Activated CD8-positive, alpha-beta T cell treated with anti-CD3 and anti-CD28 coated beads for 36 hours (primary cell): ENCODE results near the gene GSTA2. TPM values are rescaled to one million over a fixed set of nuclear protein-coding genes. Genes with fewer than 3 reads are reported as not detected.
"Not testable (repeated sequence)": the region's sequence is repeated elsewhere in the genome, so short reads cannot be mapped to it uniquely, and the experiment has no call there.

Source experiments
- ATAC-seq: fragments of 200-7000 bp; cut with Tn5 transposase; one replicate; pipeline ENCODE4 v1.10.0; 2021; ENCODE audit warnings: mild to moderate bottlenecking, moderate library complexity
- CTCF ChIA-PET: fragments of 350-600 bp; sonication (Branson Sonifier 250); formaldehyde crosslinking; loops from one replicate; lab custom pipeline; 2021; ENCODE audit warnings: antibody characterized with exemption; lab: Charles Lee
- POLR2A ChIA-PET: fragments of 350-600 bp; sonication (Branson Sonifier 250); formaldehyde crosslinking; loops from one replicate; lab custom pipeline; 2021; ENCODE audit warnings: antibody characterized with exemption; lab: Charles Lee
- DNase-seq: peaks from one replicate; pipeline ENCODE4 v3.0.0-alpha.2; 2020
- H3K27ac Mint-ChIP-seq: one replicate; pipeline ENCODE4 v1.8.0; 2021; ENCODE audit warnings: mild to moderate bottlenecking, mixed read lengths
- H3K27me3 Mint-ChIP-seq: one replicate; pipeline ENCODE4 v1.8.0; 2021; ENCODE audit warnings: mixed read lengths
- H3K36me3 Mint-ChIP-seq: one replicate; pipeline ENCODE4 v1.8.0; 2021; ENCODE audit warnings: low read depth, mixed read lengths
- H3K4me1 Mint-ChIP-seq: one replicate; pipeline ENCODE4 v1.8.0; 2021; ENCODE audit warnings: low read depth, mixed read lengths
- H3K4me3 Mint-ChIP-seq: one replicate; pipeline ENCODE4 v1.8.0; 2021; ENCODE audit warnings: mild to moderate bottlenecking, moderate library complexity, mixed read lengths
- H3K9me3 Mint-ChIP-seq: one replicate; pipeline ENCODE4 v1.8.0; 2021; ENCODE audit warnings: mixed read lengths
- intact Hi-C: fragments of 100-400 bp; cut with micrococcal nuclease; formaldehyde crosslinking; loops from one replicate; pipeline ENCODE4 v1.10.0; 2022
- total RNA-seq, 2 experiments: library from RNA; stranded (reverse); gene quantifications; one replicate each; pipeline ENCODE4 v1.2.3, GENCODE V29; 2021
- TF ChIP-seq, protein P1 (sequence below): fragments of 200-600 bp; IDR thresholded peaks from one replicate; pipeline ENCODE4 v1.8.0; 2022; ENCODE audit warnings: antibody characterized with exemption, mild to moderate bottlenecking

Gene GSTA2
- total RNA-seq, 2 experiments from 2014 or later, result not detected

GRCh38 chr6:52790861-52791260 lies 27.6 kb upstream of the GSTA2 start:
- intact Hi-C loops, result no loop called here
- no peak overlapping the region for H3K4me3 Mint-ChIP-seq
- DNase-seq (no peak), ATAC-seq (no peak)
- no peaks in the 10 kb centered on the region for H3K9me3 Mint-ChIP-seq
- CTCF ChIA-PET, result no interaction called here
- POLR2A ChIA-PET, result no interaction called here
- TF ChIP-seq, protein P1, sequence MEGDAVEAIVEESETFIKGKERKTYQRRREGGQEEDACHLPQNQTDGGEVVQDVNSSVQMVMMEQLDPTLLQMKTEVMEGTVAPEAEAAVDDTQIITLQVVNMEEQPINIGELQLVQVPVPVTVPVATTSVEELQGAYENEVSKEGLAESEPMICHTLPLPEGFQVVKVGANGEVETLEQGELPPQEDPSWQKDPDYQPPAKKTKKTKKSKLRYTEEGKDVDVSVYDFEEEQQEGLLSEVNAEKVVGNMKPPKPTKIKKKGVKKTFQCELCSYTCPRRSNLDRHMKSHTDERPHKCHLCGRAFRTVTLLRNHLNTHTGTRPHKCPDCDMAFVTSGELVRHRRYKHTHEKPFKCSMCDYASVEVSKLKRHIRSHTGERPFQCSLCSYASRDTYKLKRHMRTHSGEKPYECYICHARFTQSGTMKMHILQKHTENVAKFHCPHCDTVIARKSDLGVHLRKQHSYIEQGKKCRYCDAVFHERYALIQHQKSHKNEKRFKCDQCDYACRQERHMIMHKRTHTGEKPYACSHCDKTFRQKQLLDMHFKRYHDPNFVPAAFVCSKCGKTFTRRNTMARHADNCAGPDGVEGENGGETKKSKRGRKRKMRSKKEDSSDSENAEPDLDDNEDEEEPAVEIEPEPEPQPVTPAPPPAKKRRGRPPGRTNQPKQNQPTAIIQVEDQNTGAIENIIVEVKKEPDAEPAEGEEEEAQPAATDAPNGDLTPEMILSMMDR, result no peak
- no peak overlapping the region for H3K27ac Mint-ChIP-seq
- no peaks in the 10 kb centered on the region for H3K4me1 Mint-ChIP-seq
- H3K27me3 Mint-ChIP-seq, result peaks cover 9% of the 10 kb centered on the region
- no peaks in the 10 kb centered on the region for H3K36me3 Mint-ChIP-seq

DNA sequence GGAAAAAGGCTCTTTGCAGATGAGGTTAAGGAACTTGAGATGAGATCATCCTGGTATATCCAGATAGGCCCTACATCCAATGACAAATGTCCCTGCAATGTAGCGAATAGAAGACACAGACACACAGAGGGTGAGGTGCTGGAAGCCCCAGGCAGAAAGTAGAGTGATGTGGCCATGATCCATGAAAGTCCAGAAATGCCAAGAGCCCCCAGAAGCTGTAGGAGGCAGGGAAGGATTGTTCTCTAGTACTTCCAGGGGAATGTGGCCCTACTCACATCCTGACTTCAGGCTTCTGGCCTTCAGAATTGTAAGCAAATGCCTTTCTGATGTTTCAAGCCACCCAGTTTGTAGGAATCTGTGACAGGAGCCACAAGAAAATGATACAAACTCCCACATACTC lies 26.4 kb upstream of the GSTA2 start:
- POLR2A ChIA-PET, CTCF ChIA-PET, H3K36me3 Mint-ChIP-seq: not testable (repeated sequence)

DNA sequence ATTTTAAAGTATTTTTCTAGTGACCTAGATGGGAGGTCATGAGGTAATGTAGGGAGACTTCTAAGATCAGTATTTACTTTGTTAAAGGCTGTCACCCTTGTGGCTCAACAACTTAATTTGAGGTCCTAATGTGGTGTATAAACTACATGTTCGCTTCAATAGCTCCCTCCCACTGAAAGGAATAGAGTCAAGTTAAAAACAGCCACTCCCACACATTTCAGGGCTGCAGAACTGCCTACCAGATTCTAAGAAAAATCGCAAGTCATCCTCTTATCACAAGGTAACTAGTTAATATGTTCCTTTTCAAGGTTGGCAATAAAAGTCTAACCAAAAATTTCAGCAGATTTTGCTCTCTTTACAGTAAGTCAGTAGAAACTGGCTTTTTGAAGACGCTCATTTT lies 25.2 kb upstream of the GSTA2 start:
- H3K4me1 Mint-ChIP-seq, result no peaks in the 10 kb centered on the region

More for the DNA sequence above, 26.4 kb upstream of the GSTA2 start:
- H3K4me3 Mint-ChIP-seq, H3K27ac Mint-ChIP-seq, DNase-seq, H3K4me1 Mint-ChIP-seq, H3K27me3 Mint-ChIP-seq, H3K9me3 Mint-ChIP-seq, ATAC-seq, intact Hi-C loops: not testable (repeated sequence)

GRCh38 chr6:52787917-52788316 lies 24.6 kb upstream of the GSTA2 start:
- Mint-ChIP-seq H3K27ac (no peak overlapping the region), H3K27me3 (peaks cover 5% of the 10 kb centered on the region), H3K4me3 (no peak overlapping the region), H3K36me3 (no peaks in the 10 kb centered on the region), H3K4me1 (no peaks in the 10 kb centered on the region), H3K9me3 (no peaks in the 10 kb centered on the region)
- TF ChIP-seq, protein P1, result no peak
- ChIA-PET CTCF (no interaction called here), POLR2A (no interaction called here)
- ATAC-seq, result no peak
- intact Hi-C loops, result loop anchor here (2.0 kb wide), 1 partner anchor 39 kb away; no protein-coding TSS in a partner anchor
- DNase-seq, result no peak

More for the DNA sequence above, 25.2 kb upstream of the GSTA2 start:
- intact Hi-C loops, result no loop called here
- H3K36me3 Mint-ChIP-seq, result no peaks in the 10 kb centered on the region
- no peak overlapping the region for H3K4me3 Mint-ChIP-seq
- TF ChIP-seq, protein P1, result no peak
- ATAC-seq, result no peak
- ChIA-PET POLR2A (no interaction called here), CTCF (no interaction called here)
- peaks cover 5% of the 10 kb centered on the region for H3K27me3 Mint-ChIP-seq
- DNase-seq, result no peak
- no peaks in the 10 kb centered on the region for H3K9me3 Mint-ChIP-seq
- H3K27ac Mint-ChIP-seq, result no peak overlapping the region

DNA sequence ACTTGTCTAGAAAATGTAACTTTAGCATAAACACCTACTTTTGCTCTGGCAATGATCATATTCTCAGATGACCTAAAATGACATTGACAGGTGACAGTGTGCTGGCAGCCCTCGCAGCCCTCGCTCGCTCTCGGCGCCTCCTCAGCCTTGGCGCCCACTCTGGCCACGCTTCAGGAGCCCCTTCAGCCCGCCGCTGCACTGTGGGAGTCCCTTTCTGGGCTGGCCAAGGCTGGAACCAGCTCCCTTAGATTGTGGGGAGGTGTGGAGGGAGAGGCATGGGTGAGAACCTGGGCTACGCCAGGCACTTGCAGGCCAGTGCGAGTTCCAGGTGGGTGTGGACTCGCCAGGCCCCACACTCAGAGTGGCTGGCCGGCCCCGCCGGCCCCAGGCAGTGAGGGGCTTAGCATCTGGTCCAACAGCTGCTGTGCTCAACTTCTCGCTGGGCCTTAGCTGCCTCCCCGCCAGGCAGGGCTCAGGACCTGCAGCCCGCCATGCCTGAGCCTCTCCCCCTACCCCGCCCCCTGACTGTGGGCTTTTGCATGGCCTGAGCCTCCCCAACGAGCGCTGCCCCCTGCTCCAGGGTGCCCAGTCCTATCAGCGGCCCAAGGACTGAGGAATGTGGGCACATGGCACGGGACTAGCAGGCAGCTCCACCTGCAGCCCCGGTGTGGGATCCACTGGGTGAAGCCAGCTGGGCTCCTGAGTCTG lies 23.1 kb upstream of the GSTA2 start:
- no peak for DNase-seq
- TF ChIP-seq, protein P1, result no peak
- Mint-ChIP-seq H3K4me1 (no peaks in the 10 kb centered on the region), H3K9me3 (no peaks in the 10 kb centered on the region), H3K27ac (no peak overlapping the region), H3K27me3 (peaks cover 3% of the 10 kb centered on the region), H3K36me3 (no peaks in the 10 kb centered on the region), H3K4me3 (no peak overlapping the region)
- ATAC-seq, result no peak
- ChIA-PET POLR2A (no interaction called here), CTCF (no interaction called here)
- intact Hi-C loops, result loop anchor here (2.0 kb wide), 1 partner anchor 40 kb away; no protein-coding TSS in a partner anchor

GRCh38 chr6:52782696-52783274 lies 19.5 kb upstream of the GSTA2 start:
- intact Hi-C loops, H3K4me3 Mint-ChIP-seq: not testable (repeated sequence)

DNA sequence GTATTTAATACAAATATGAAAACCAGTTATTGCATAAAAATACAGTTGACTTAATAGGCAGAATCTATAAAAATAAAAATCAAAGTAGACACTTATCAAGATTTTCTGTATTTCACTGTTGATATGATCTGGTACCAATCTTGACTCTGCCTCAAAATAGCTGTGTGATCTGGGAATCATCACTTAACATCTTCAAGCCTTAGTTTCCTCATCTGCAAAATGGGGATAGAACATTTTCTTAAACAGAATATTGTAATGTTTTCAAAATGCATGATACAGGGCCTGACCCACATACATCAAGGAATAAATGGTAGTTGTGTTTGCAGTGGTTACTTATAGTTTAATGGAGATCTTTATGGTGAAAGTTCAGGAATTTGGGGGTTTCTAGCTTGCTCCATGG lies 18.9 kb upstream of the GSTA2 start:
- H3K9me3 Mint-ChIP-seq, H3K4me1 Mint-ChIP-seq, DNase-seq, ATAC-seq, H3K36me3 Mint-ChIP-seq, H3K27ac Mint-ChIP-seq, intact Hi-C loops, POLR2A ChIA-PET, CTCF ChIA-PET, H3K4me3 Mint-ChIP-seq: not testable (repeated sequence)
- peaks cover 20% of the 10 kb centered on the region for H3K27me3 Mint-ChIP-seq

More at GRCh38 chr6:52782696-52783274, 19.5 kb upstream of the GSTA2 start:
- H3K36me3 Mint-ChIP-seq, CTCF ChIA-PET, H3K4me1 Mint-ChIP-seq, DNase-seq, H3K9me3 Mint-ChIP-seq, ATAC-seq, H3K27ac Mint-ChIP-seq: not testable (repeated sequence)
- POLR2A ChIA-PET, result interaction anchor here (0.6 kb wide), 1 partner anchor 11 kb away, joined by 3 read pairs; no protein-coding TSS in a partner anchor
- peaks cover 16% of the 10 kb centered on the region for H3K27me3 Mint-ChIP-seq
